Measurements from ENCODE around the gene RBM38. TPM values are rescaled to one million over a fixed set of nuclear protein-coding genes. Genes with fewer than 3 reads are reported as not detected.

RBM38 gene
- total and polyA plus RNA-seq, 9 donors = 31.7 to 63.7 (median 55.2) TPM

- H3K4me3 ChIP-seq (ENCODE audit: low read length) = no peak overlapping the region
- no peaks in the 10 kb centered on the region for H3K27me3 ChIP-seq (ENCODE audit: control insufficient read depth, insufficient read depth, low read length)
- peaks cover 7% of the 10 kb centered on the region for H3K36me3 ChIP-seq (ENCODE audit: control insufficient read depth, insufficient read depth, low read length)
- no peaks in the 10 kb centered on the region for H3K9me3 ChIP-seq (replicated peaks; ENCODE audit: control insufficient read depth, low read depth, low read length)
- WGBS (ENCODE audit: insufficient coverage) = 88% methylated on average over 2 of the region's 7 CpGs
- no peak overlapping the region for H3K27ac ChIP-seq (ENCODE audit: low read length)
- DNase-seq = no peak
- peaks cover 28% of the 10 kb centered on the region for H3K4me1 ChIP-seq (ENCODE audit: control insufficient read depth, insufficient read depth, low read length)
Observed at GRCh38 chr20:57387945-57388371, 3.2 kb upstream of the RBM38 start.

GRCh38 chr20:57388953-57389694, 2.1 kb upstream of the RBM38 start:
- peak overlapping the region; percentile 51 for H3K27ac ChIP-seq (ENCODE audit: low read length)
- peak; percentile 85 for DNase-seq
- peak overlapping the region; percentile 32 for H3K4me3 ChIP-seq (ENCODE audit: low read length)
- no peaks in the 10 kb centered on the region for H3K27me3 ChIP-seq (ENCODE audit: control insufficient read depth, insufficient read depth, low read length)
- H3K9me3 ChIP-seq (replicated peaks; ENCODE audit: control insufficient read depth, low read depth, low read length) = no peaks in the 10 kb centered on the region
- peaks cover 40% of the 10 kb centered on the region for H3K4me1 ChIP-seq (ENCODE audit: control insufficient read depth, insufficient read depth, low read length)
- H3K36me3 ChIP-seq (ENCODE audit: control insufficient read depth, insufficient read depth, low read length) = peaks cover 18% of the 10 kb centered on the region
- WGBS (ENCODE audit: insufficient coverage) = 5% methylated on average over 57 of the region's 57 CpGs

- Histone ChIP-seq H3K27me3 (ENCODE audit: control insufficient read depth, insufficient read depth, low read length) (no peaks in the 10 kb centered on the region), H3K9me3 (replicated peaks; ENCODE audit: control insufficient read depth, low read depth, low read length) (no peaks in the 10 kb centered on the region), H3K27ac (ENCODE audit: low read length) (peak overlapping the region; percentile 51), H3K36me3 (ENCODE audit: control insufficient read depth, insufficient read depth, low read length) (peaks cover 22% of the 10 kb centered on the region), H3K4me1 (ENCODE audit: control insufficient read depth, insufficient read depth, low read length) (peaks cover 48% of the 10 kb centered on the region), H3K4me3 (ENCODE audit: low read length) (peak overlapping the region; percentile 32)
- no peak for DNase-seq
- 24% methylated on average over 36 of the region's 52 CpGs for WGBS (ENCODE audit: insufficient coverage)
Observed at GRCh38 chr20:57389695-57390603, 1.2 kb upstream of the RBM38 start.

GRCh38 chr20:57391439-57392301, 474 bp downstream of the RBM38 start:
- Histone ChIP-seq H3K36me3 (ENCODE audit: control insufficient read depth, insufficient read depth, low read length) (peaks cover 33% of the 10 kb centered on the region), H3K27ac (ENCODE audit: low read length) (peak overlapping the region; percentile 87), H3K27me3 (ENCODE audit: control insufficient read depth, insufficient read depth, low read length) (no peaks in the 10 kb centered on the region), H3K4me3 (ENCODE audit: low read length) (peak overlapping the region; percentile 66), H3K9me3 (replicated peaks; ENCODE audit: control insufficient read depth, low read depth, low read length) (no peaks in the 10 kb centered on the region), H3K4me1 (ENCODE audit: control insufficient read depth, insufficient read depth, low read length) (peaks cover 65% of the 10 kb centered on the region)
- DNase-seq = peak; percentile 38
- WGBS (ENCODE audit: insufficient coverage) = 2% methylated on average over 74 of the region's 98 CpGs

- H3K4me1 ChIP-seq (ENCODE audit: control insufficient read depth, insufficient read depth, low read length) = peaks cover 76% of the 10 kb centered on the region
- peak overlapping the region; percentile 57 for H3K4me3 ChIP-seq (ENCODE audit: low read length)
Observed at GRCh38 chr20:57392512-57393271, 1.5 kb downstream of the RBM38 start.

GRCh38 chr20:57393321-57394120, 2.3 kb downstream of the RBM38 start:
- Histone ChIP-seq H3K27me3 (ENCODE audit: control insufficient read depth, insufficient read depth, low read length) (no peaks in the 10 kb centered on the region), H3K36me3 (ENCODE audit: control insufficient read depth, insufficient read depth, low read length) (peaks cover 43% of the 10 kb centered on the region), H3K4me1 (ENCODE audit: control insufficient read depth, insufficient read depth, low read length) (peaks cover 84% of the 10 kb centered on the region), H3K9me3 (replicated peaks; ENCODE audit: control insufficient read depth, low read depth, low read length) (no peaks in the 10 kb centered on the region), H3K27ac (ENCODE audit: low read length) (peak overlapping the region; percentile 90), H3K4me3 (ENCODE audit: low read length) (peak overlapping the region; percentile 57)
- WGBS (ENCODE audit: insufficient coverage) = 82% methylated on average over 6 of the region's 14 CpGs
- no peak for DNase-seq

More at GRCh38 chr20:57392512-57393271, 1.5 kb downstream of the RBM38 start:
- H3K36me3 ChIP-seq (ENCODE audit: control insufficient read depth, insufficient read depth, low read length) = peaks cover 41% of the 10 kb centered on the region
- peak; percentile 39 for DNase-seq
- H3K9me3 ChIP-seq (replicated peaks; ENCODE audit: control insufficient read depth, low read depth, low read length) = no peaks in the 10 kb centered on the region
- 57% methylated on average over 26 of the region's 33 CpGs for WGBS (ENCODE audit: insufficient coverage)
- peak overlapping the region; percentile 87 for H3K27ac ChIP-seq (ENCODE audit: low read length)
- no peaks in the 10 kb centered on the region for H3K27me3 ChIP-seq (ENCODE audit: control insufficient read depth, insufficient read depth, low read length)

- Histone ChIP-seq H3K27ac (ENCODE audit: low read length) (peak overlapping the region; percentile 90), H3K27me3 (ENCODE audit: control insufficient read depth, insufficient read depth, low read length) (no peaks in the 10 kb centered on the region), H3K9me3 (replicated peaks; ENCODE audit: control insufficient read depth, low read depth, low read length) (no peaks in the 10 kb centered on the region), H3K36me3 (ENCODE audit: control insufficient read depth, insufficient read depth, low read length) (peaks cover 47% of the 10 kb centered on the region), H3K4me1 (ENCODE audit: control insufficient read depth, insufficient read depth, low read length) (peaks cover 91% of the 10 kb centered on the region), H3K4me3 (ENCODE audit: low read length) (no peak overlapping the region)
- DNase-seq = peak; percentile 49
- WGBS (ENCODE audit: insufficient coverage) = 81% methylated on average over 20 of the region's 27 CpGs
Observed at GRCh38 chr20:57394121-57395082, 3.2 kb downstream of the RBM38 start.

Data from muscle of leg (tissue), 11 donors.